ENCODE results near the gene PRR5L.

PRR5L gene

DNA sequence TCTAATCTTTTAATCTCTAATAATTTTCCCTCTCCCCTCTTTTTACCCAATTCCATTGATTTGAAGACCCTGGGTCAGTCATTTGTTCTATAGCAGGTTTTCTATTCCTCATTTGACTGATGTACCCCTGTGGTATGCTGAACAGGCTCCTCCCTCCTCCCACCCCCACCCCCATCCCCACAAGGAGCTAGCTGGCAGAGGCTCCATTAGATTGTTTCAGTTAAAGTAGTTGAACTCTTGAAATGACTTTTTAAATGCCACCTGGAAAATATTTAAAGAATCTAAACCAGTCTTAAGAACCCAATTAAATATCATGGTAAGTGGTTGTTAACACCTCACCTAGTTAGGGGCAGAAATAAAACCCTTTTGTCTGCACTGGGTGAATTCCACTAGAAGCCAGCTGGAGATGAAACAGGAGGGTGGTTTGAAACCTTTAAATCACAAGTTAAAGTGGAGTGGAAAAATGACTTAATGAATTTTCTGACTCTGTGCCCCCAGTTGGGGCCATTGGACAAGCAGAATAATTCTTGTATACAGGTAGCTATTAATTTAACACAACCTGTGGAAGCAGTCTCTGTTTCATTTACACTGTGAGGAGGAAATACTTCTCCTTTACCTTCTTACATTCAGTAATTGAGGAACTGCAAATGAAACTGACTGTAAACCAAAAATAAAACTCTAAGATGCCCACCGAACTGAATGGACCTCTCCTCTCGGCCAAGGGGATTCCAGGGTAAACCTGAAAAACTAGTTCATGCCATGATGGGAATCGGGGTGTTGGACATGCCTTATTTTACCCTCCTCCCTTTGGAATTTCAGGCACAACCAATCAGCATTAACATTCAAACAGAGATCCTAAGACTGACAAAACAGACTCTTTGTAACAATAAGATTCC is 30.7 kb downstream of the PRR5L start:
- DNase-seq (ENCODE audit: low spot score) = no peak

- peak; percentile 26 for DNase-seq (ENCODE audit: low spot score)
These were observed 33.0 kb downstream of the PRR5L start for GRCh38 chr11:36328966-36329673.

DNA sequence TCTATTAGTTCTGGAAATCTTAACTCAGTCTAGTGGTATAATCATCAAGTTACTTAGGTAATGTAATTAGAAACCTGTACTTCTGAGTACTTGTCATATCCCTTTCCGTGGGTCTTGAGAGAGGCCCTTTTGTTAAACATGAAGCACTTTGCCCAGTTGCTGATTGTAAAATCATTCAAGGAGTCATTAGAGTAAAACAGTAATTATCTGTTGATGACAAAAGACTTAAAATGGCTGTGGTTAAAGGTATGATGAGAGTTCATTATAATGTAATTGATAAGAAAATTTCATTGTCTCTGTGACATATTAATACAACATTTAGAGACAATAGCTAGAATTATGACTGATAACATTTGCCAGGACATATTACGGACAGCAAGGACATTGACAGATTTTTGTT is 34.3 kb downstream of the PRR5L start:
- DNase-seq (ENCODE audit: low spot score) = no peak

GRCh38 chr11:36333468-36333867 is 37.4 kb downstream of the PRR5L start:
- no peak for DNase-seq (ENCODE audit: low spot score)

DNA sequence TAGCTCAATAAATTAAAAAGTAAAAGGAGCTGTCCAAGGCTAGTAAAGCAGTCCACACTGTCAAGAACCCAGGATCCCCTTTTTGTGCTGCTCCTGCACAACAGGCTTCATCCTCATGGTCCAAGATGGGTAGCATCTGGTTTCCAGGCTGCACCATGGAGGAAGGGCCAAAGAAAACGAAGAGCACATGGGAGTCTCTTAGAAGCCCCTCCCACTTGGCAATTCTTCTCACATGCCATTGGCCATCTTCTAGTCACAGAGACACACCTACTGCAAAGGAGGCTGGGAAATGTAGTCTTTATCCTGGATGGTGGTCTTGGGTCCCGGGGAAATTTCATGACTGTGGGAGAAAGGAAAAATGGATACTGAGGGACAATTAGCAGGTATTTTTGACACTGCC is 37.8 kb downstream of the PRR5L start:
- no peak for DNase-seq (ENCODE audit: low spot score)

- DNase-seq (ENCODE audit: low spot score) = no peak
These were observed 43.8 kb downstream of the PRR5L start for GRCh38 chr11:36339888-36340287.

DNA sequence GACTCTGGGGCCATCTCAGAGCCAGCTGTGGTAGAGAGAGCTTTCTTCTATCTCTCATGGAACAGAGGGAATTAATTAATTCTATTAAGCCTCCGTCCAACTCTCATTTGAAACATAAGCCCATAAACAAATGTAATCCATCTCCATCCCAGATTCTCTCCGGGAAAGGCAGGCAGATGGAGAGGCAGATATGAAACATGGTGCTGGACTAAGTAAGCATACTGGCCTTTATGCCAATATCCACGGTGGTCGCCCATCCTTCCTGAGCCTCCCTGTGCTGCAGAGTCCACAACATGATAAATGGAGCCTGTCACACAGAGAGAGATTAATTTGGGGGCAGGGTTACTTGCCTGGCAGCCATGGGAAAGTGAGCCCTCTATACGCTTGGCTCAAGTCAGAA is 44.8 kb downstream of the PRR5L start:
- no peak for DNase-seq (ENCODE audit: low spot score)

- no peak for DNase-seq (ENCODE audit: low spot score)
These were observed 45.8 kb downstream of the PRR5L start for GRCh38 chr11:36341915-36342314.

GRCh38 chr11:36342327-36342726 is 46.2 kb downstream of the PRR5L start:
- DNase-seq (ENCODE audit: low spot score) = no peak

DNA sequence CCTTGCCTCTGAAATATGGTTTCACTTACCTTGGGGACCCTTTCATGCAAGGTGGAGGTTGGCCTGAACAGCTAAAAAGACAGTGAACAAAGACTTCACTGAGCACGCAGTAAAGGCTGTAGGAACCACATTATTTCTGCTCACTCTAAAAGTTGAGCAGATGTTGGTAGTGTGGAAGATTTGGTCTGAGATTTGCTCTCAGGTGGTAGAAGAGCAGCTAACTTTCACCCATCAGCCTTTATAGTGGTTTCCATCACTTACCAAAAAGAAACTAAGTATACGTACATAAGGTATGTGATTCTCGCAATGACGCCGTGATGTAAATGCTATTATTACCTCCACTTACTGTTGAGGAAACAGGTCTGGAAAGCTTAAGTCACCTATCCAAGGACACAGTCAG is 47.3 kb downstream of the PRR5L start:
- DNase-seq (ENCODE audit: low spot score) = no peak

GRCh38 chr11:36345084-36345511 is 49.0 kb downstream of the PRR5L start:
- DNase-seq (ENCODE audit: low spot score) = no peak

- no peak for DNase-seq (ENCODE audit: low spot score)
These were observed 49.5 kb downstream of the PRR5L start for GRCh38 chr11:36345535-36346141.

DNA sequence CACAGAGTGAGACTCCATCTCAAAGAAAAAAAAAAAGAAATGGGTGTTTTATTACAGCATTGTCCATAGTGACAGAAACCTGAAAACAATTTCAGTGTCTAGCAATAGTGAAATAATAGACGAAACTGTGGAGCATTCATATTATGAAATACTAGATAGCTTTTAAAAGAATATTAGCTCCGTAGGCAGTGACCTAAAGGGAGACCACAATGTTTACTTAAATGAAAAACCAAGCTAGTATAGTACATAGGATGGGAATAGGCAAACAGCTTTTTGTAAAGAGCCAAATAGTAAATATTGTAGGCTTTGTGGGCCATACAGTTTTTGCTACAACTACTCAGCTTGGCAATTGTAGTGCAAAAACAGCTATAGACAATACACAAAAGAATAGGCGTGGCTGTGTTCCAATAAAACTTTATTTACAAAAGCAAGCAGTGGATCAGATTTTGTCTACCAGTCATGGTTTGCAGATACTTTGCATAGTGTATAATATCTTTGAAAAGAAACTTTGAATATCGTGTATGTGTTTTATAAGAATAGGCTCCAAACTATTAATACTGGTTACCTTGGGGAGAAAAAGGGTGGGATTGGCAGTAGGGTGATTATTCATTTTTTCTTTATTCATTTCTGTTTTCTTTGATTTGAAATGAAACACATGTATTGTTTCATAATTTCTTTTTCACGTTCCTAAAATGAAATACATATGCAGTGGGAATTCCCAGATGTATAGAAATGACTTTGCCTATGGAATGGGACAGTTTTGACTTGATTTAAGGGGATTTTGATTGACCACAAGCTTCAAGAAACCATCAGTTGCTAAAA is 50.7 kb downstream of the PRR5L start:
- DNase-seq (ENCODE audit: low spot score) = no peak

DNA sequence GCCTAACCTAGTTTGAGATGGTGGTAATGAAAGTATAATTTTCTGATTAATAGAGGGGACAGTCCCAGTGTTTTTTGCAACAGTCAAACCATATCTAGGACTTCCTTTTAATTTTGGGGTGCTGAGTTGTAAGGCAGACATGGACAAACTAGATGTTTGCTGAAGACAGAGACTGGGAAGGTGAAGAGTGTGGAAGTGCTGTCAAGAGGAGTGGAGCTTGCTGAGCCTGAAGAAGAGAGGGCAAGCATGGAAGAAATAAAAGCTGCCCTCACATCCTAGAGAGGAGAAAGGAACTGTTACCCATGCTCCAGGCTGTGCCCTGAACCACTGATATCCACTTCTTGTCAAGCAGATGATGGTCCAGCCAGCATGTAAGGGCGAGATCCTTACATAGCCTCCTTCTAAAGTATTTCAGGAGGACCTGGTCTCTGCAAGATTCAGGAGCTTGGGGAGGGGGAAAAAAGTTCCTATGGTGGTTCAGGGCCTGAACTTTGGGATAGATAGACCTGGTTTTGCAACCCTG is 51.4 kb downstream of the PRR5L start:
- no peak for DNase-seq (ENCODE audit: low spot score)

- DNase-seq (ENCODE audit: low spot score) = no peak
These were observed 53.5 kb downstream of the PRR5L start for GRCh38 chr11:36349351-36350136.

GRCh38 chr11:36350137-36350513 is 54.0 kb downstream of the PRR5L start:
- no peak for DNase-seq (ENCODE audit: low spot score)

DNA sequence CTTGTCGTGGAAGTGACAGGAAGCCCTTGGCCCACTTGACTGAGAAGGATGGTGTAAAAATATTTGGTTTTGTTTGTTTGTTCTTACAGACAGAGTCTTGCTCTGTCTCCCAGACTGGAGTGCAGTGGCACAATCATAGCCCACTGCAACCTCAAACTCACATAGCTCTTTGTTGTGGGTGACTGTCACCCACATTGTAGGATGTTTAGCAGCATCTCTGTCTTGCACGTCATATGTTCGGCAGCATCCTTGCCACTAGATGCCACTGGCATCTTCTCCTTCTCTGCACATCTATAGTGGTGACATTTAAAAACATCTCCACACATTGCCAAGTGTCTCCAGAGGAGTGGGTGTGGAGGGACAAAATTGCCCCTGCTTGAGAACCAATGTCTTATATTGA is 56.8 kb downstream of the PRR5L start:
- DNase-seq (ENCODE audit: low spot score) = no peak

GRCh38 chr11:36354221-36355003 is 58.3 kb downstream of the PRR5L start:
- peak; percentile 16 for DNase-seq (ENCODE audit: low spot score)

- DNase-seq (ENCODE audit: low spot score) = no peak
These were observed 60.1 kb downstream of the PRR5L start for GRCh38 chr11:36356201-36356600.

DNA sequence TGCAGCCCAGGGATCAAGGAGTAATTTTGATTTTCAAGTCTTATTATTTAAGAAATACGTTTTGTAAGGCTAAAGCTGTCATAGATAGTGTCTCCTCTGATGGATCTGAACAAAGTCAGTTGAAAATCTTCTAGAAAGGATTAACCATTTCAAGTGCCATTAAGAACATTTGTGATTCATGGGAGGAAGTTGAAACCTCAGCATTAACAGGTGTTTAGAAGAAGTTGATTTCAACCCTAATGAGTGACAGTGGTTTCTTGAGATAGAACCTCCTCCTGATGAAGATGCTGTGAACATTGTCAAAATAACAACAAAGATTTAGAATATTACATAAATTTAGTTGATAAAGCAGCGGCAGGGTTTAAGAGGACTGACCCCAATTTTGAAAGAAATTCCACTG is 61.7 kb downstream of the PRR5L start:
- DNase-seq (ENCODE audit: low spot score) = no peak

Measured in COLO829 (cell line).